ENCODE data around the gene CTNND2.

DNA sequence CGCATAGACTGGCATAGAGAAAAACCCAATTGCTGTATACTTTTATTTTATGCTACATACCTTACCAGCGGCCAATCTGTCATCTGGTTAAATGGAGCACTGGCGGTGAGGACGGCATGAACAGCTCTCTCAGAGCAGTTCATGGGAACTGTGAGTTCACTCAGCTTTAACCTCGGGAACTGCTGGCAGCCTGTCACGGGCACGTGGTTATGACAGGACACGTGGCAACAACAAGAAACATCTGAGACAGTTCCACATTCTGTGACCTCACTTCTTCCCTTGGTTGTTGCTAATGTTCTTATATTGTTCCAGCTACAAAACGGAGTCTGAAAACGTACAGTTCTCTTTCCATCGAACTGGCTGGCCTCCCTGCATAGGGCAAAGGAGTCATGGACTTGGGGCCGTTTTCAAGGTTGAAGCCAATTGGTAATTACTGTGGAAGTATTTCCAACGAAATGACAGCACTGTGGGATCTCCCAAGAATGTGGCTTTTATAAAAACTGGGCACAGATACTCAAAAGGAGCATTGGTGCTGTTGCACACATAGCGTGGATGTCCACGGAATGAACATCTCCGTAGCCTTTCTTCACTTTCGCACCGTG, 896.9 kb downstream of the CTNND2 start:
- no peak for TF ChIP-seq EZH2phosphoT487 (IDR thresholded peaks at IDR 0.05; ENCODE audit: borderline replicate concordance, low read length)
- TF ChIP-seq, protein P1, sequence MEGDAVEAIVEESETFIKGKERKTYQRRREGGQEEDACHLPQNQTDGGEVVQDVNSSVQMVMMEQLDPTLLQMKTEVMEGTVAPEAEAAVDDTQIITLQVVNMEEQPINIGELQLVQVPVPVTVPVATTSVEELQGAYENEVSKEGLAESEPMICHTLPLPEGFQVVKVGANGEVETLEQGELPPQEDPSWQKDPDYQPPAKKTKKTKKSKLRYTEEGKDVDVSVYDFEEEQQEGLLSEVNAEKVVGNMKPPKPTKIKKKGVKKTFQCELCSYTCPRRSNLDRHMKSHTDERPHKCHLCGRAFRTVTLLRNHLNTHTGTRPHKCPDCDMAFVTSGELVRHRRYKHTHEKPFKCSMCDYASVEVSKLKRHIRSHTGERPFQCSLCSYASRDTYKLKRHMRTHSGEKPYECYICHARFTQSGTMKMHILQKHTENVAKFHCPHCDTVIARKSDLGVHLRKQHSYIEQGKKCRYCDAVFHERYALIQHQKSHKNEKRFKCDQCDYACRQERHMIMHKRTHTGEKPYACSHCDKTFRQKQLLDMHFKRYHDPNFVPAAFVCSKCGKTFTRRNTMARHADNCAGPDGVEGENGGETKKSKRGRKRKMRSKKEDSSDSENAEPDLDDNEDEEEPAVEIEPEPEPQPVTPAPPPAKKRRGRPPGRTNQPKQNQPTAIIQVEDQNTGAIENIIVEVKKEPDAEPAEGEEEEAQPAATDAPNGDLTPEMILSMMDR (IDR thresholded peaks at IDR 0.05; ENCODE audit: low read depth, low read length, poor library complexity, severe bottlenecking): no peak

Data from DOHH2 (cell line).